ENCODE measurements around the gene RFX7.
"Not testable (repeated sequence)": the region's sequence is repeated elsewhere in the genome, so short reads cannot be mapped to it uniquely, and the experiment has no call there.

DNA sequence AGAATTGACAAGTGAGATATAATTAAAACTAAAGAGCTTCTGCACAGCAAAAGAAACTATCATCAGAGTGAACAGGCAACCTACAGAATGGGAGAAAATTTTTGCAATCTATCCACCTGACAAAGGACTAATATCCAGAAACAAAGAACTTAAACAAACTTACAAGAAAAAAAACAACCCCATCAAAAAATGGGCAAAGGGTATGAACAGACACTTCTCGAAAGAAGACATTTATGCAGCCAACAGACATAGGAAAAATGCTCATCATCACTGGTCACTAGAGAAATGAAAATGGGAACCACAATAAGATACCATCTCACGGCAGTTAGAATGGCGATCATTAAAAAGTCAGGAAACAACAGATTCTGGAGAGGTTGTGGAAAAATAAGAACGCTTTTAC is 88.9 kb downstream of the RFX7 start:
- not testable (repeated sequence) for TF ChIP-seq POLR2A (IDR thresholded peaks at IDR 0.05)
- TF ChIP-seq, protein P1, sequence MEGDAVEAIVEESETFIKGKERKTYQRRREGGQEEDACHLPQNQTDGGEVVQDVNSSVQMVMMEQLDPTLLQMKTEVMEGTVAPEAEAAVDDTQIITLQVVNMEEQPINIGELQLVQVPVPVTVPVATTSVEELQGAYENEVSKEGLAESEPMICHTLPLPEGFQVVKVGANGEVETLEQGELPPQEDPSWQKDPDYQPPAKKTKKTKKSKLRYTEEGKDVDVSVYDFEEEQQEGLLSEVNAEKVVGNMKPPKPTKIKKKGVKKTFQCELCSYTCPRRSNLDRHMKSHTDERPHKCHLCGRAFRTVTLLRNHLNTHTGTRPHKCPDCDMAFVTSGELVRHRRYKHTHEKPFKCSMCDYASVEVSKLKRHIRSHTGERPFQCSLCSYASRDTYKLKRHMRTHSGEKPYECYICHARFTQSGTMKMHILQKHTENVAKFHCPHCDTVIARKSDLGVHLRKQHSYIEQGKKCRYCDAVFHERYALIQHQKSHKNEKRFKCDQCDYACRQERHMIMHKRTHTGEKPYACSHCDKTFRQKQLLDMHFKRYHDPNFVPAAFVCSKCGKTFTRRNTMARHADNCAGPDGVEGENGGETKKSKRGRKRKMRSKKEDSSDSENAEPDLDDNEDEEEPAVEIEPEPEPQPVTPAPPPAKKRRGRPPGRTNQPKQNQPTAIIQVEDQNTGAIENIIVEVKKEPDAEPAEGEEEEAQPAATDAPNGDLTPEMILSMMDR (IDR thresholded peaks at IDR 0.05): not testable (repeated sequence)
